Mammary epithelial cell (primary cell): ENCODE measurements around the gene NAT8L.

Experiments
- EZH2 ChIP-seq: IDR thresholded peaks from 2 replicates; pipeline ENCODE4 v1.6.1; 2012; ENCODE audit warnings: low read length, inconsistent platforms, borderline replicate concordance
- TF ChIP-seq, protein P1 (sequence below), 2 donors: IDR thresholded peaks in 1 of 2; conservative IDR thresholded peaks in 1 of 2; 2 replicates each; pipeline ENCODE4 v1.5.1; 2011 to 2012; ENCODE audit warnings: inconsistent platforms in 2 of 2, low read length in 2 of 2, mild to moderate bottlenecking in 2 of 2, control low read depth in 1 of 2, low read depth in 1 of 2; ENCODE audit not compliant: insufficient read depth in 1 of 2; ENCODE audit errors: extremely low read depth in 1 of 2

GRCh38 chr4:2073808-2074481 is 14.8 kb downstream of the NAT8L start:
- TF ChIP-seq, protein P1, sequence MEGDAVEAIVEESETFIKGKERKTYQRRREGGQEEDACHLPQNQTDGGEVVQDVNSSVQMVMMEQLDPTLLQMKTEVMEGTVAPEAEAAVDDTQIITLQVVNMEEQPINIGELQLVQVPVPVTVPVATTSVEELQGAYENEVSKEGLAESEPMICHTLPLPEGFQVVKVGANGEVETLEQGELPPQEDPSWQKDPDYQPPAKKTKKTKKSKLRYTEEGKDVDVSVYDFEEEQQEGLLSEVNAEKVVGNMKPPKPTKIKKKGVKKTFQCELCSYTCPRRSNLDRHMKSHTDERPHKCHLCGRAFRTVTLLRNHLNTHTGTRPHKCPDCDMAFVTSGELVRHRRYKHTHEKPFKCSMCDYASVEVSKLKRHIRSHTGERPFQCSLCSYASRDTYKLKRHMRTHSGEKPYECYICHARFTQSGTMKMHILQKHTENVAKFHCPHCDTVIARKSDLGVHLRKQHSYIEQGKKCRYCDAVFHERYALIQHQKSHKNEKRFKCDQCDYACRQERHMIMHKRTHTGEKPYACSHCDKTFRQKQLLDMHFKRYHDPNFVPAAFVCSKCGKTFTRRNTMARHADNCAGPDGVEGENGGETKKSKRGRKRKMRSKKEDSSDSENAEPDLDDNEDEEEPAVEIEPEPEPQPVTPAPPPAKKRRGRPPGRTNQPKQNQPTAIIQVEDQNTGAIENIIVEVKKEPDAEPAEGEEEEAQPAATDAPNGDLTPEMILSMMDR (conservative IDR thresholded peaks at IDR 0.05 in 1 of 2, IDR thresholded peaks at IDR 0.05 in 1 of 2; ENCODE audit: extremely low read depth in 1 of 2, insufficient read depth in 1 of 2, low read depth in 1 of 2, low read length in 2 of 2) = no peak
- TF ChIP-seq EZH2 = no peak
